WTC11 (cell line): ENCODE results near the gene DCAF5. TPM values are rescaled to one million over a fixed set of nuclear protein-coding genes. Genes with fewer than 3 reads are reported as not detected.

ENCODE experiments used
- ATAC-seq: fragments of 200-7000 bp; cut with Tn5 transposase; 2 replicates; pipeline ENCODE4 v1.10.0; 2021; ENCODE audit warnings: mild to moderate bottlenecking, moderate library complexity
- CTCF ChIA-PET: fragments of 300-600 bp; sonication (Branson Sonifier 250); formaldehyde crosslinking; loops from one replicate; lab custom pipeline; 2021; ENCODE audit warnings: antibody characterized with exemption; lab: Charles Lee
- POLR2A ChIA-PET: fragments of 350-600 bp; sonication (Branson Sonifier 250); formaldehyde crosslinking; loops from one replicate; lab custom pipeline; 2021; ENCODE audit warnings: antibody characterized with exemption; lab: Charles Lee
- DNase-seq: peaks from one replicate; pipeline ENCODE4 v3.0.0; 2021; ENCODE audit warnings: low spot score
- H3K27ac Mint-ChIP-seq: 2 replicates; pipeline ENCODE4 v1.8.0; 2021; ENCODE audit warnings: mixed read lengths
- H3K27me3 Mint-ChIP-seq: 2 replicates; pipeline ENCODE4 v1.8.0; 2021; ENCODE audit warnings: low read depth, mild to moderate bottlenecking, moderate library complexity, mixed read lengths
- H3K36me3 Mint-ChIP-seq: 2 replicates; pipeline ENCODE4 v1.8.0; 2021; ENCODE audit warnings: mixed read lengths
- H3K4me1 Mint-ChIP-seq: 2 replicates; pipeline ENCODE4 v1.8.0; 2022; ENCODE audit warnings: mixed read lengths
- H3K4me3 Mint-ChIP-seq: 2 replicates; pipeline ENCODE4 v1.8.0; 2021; ENCODE audit warnings: mild to moderate bottlenecking, moderate library complexity, mixed read lengths
- H3K9me3 Mint-ChIP-seq: 2 replicates; pipeline ENCODE4 v1.8.0; 2021; ENCODE audit warnings: mixed read lengths
- ELF4 ChIP-seq: sonication (generic); formaldehyde crosslinking; IDR thresholded peaks from 2 replicates; pipeline ENCODE4 v1.8.1; 2022; ENCODE audit warnings: low read depth, mild to moderate bottlenecking, moderate library complexity, missing genetic modification reagents
- GRHL2 ChIP-seq: fragments of 250-450 bp; sonication (Bioruptor Pico); IDR thresholded peaks from 2 replicates; pipeline ENCODE4 v1.8.0; 2022; ENCODE audit warnings: mild to moderate bottlenecking, moderate library complexity; ENCODE audit not compliant: insufficient replicate concordance, severe bottlenecking
- JUN ChIP-seq: sonication (generic); formaldehyde crosslinking; IDR thresholded peaks from 2 replicates; pipeline ENCODE4 v1.8.0; 2023; ENCODE audit warnings: mild to moderate bottlenecking, missing genetic modification reagents
- MXD4 ChIP-seq: fragments of 250-450 bp; sonication (Bioruptor Pico); IDR thresholded peaks from 2 replicates; pipeline ENCODE4 v1.8.0; 2021; ENCODE audit warnings: mild to moderate bottlenecking, moderate library complexity, borderline replicate concordance
- NR1H2 ChIP-seq: sonication (generic); formaldehyde crosslinking; IDR thresholded peaks from 2 replicates; pipeline ENCODE4 v1.9.0; 2021; ENCODE audit warnings: mild to moderate bottlenecking, moderate library complexity, missing genetic modification reagents
- NR2C2 ChIP-seq: sonication (generic); formaldehyde crosslinking; IDR thresholded peaks from 2 replicates; pipeline ENCODE4 v1.8.0; 2022; ENCODE audit warnings: mild to moderate bottlenecking, missing genetic modification reagents
- NR3C1 ChIP-seq: sonication (generic); formaldehyde crosslinking; conservative IDR thresholded peaks from 2 replicates; pipeline ENCODE4 v1.8.1; 2023; ENCODE audit warnings: low read depth, mild to moderate bottlenecking, missing genetic modification reagents
- SP1 ChIP-seq: sonication (generic); formaldehyde crosslinking; conservative IDR thresholded peaks from 2 replicates; pipeline ENCODE4 v1.8.1; 2022; ENCODE audit warnings: missing genetic modification reagents
- TCF7 ChIP-seq: sonication (generic); formaldehyde crosslinking; IDR thresholded peaks from 2 replicates; pipeline ENCODE4 v1.8.0; 2022; ENCODE audit warnings: mild to moderate bottlenecking, low read depth, missing genetic modification reagents, moderate library complexity
- ZBTB21 ChIP-seq: sonication (generic); formaldehyde crosslinking; IDR thresholded peaks from 2 replicates; pipeline ENCODE4 v1.8.1; 2023; ENCODE audit warnings: mild to moderate bottlenecking, missing genetic modification reagents, borderline replicate concordance
- ZNF232 ChIP-seq: sonication (generic); formaldehyde crosslinking; IDR thresholded peaks from 2 replicates; pipeline ENCODE4 v1.8.0; 2022; ENCODE audit warnings: mild to moderate bottlenecking, missing genetic modification reagents
- ZNF416 ChIP-seq: fragments of 250-450 bp; sonication (Bioruptor Pico); IDR thresholded peaks from 2 replicates; pipeline ENCODE4 v1.9.0; 2021; ENCODE audit warnings: mild to moderate bottlenecking, inconsistent platforms
- total RNA-seq: library from RNA; stranded (reverse); gene quantifications from 3 replicates; pipeline ENCODE4 v1.2.3, GENCODE V29; 2021
- TF ChIP-seq, protein P1 (sequence below): fragments of 200-600 bp; IDR thresholded peaks from 2 replicates; pipeline ENCODE4 v1.8.0; 2022; ENCODE audit warnings: antibody characterized with exemption
- TF ChIP-seq, protein P2 (sequence below): sonication (generic); formaldehyde crosslinking; IDR thresholded peaks from 2 replicates; pipeline ENCODE4 v1.8.1; 2022; ENCODE audit warnings: mild to moderate bottlenecking, moderate library complexity, missing genetic modification reagents
- TF ChIP-seq, protein P3 (sequence below): sonication (generic); formaldehyde crosslinking; IDR thresholded peaks from 2 replicates; pipeline ENCODE4 v1.8.1; 2023; ENCODE audit warnings: mild to moderate bottlenecking, moderate library complexity, missing genetic modification reagents
- TF ChIP-seq, protein P4 (sequence below): sonication (generic); formaldehyde crosslinking; IDR thresholded peaks from 2 replicates; pipeline ENCODE4 v1.8.1; 2022; ENCODE audit warnings: low read depth, missing genetic modification reagents, borderline replicate concordance
- TF ChIP-seq, protein P5 (sequence below): sonication (generic); formaldehyde crosslinking; IDR thresholded peaks from 2 replicates; pipeline ENCODE4 v1.8.0; 2022; ENCODE audit warnings: missing genetic modification reagents
- TF ChIP-seq, protein P6 (sequence below): sonication (generic); formaldehyde crosslinking; IDR thresholded peaks from 2 replicates; pipeline ENCODE4 v1.8.1; 2023; ENCODE audit warnings: mild to moderate bottlenecking, missing genetic modification reagents, moderate library complexity
- TF ChIP-seq, protein P7 (sequence below): sonication (generic); formaldehyde crosslinking; conservative IDR thresholded peaks from 2 replicates; pipeline ENCODE4 v1.8.1; 2022; ENCODE audit warnings: mild to moderate bottlenecking, missing genetic modification reagents
- TF ChIP-seq, protein P8 (sequence below): fragments of 250-450 bp; sonication (Bioruptor Pico); IDR thresholded peaks from 2 replicates; pipeline ENCODE4 v1.9.0; 2021; ENCODE audit warnings: moderate library complexity, mild to moderate bottlenecking, inconsistent platforms, borderline replicate concordance

Gene DCAF5
- total RNA-seq, 1 experiment from 2014 or later = 30.3 TPM

DNA sequence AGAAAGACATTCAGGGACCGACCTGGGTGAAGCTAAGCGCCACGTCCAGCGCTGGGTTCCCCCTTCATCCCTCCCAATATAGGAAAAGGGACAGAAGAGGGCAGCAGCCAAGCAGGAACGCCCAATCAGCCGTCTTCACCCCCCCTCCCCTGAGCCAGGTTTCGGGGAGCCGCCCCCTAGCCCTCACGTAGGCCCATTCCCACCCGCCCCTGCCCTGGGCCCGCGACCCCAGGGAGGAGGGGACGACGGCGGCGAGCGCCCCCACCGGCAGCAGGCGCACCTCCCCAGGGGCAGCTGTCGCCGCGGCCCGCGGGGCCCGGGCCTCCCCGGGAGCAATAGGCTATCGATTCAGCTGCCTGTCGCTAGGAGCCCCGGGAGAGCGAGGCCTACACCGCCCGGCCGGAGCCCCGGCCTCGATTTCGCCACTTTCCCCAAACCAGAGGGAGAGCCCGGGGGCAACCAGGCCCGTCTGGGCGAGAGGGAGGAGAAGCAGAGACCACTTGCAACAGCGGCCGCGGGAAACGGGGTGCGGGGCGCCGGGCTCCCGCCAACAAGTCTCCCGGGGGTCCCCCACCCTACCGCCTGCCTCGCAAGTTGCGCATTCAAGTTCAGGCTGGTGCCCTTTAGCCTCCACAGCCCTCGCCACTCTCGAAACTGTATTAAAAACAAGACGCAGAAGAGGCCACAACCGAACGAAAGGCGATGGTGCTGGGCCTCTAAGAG, 1.3 kb downstream of the DCAF5 start (continued):
- TF ChIP-seq, protein P1, sequence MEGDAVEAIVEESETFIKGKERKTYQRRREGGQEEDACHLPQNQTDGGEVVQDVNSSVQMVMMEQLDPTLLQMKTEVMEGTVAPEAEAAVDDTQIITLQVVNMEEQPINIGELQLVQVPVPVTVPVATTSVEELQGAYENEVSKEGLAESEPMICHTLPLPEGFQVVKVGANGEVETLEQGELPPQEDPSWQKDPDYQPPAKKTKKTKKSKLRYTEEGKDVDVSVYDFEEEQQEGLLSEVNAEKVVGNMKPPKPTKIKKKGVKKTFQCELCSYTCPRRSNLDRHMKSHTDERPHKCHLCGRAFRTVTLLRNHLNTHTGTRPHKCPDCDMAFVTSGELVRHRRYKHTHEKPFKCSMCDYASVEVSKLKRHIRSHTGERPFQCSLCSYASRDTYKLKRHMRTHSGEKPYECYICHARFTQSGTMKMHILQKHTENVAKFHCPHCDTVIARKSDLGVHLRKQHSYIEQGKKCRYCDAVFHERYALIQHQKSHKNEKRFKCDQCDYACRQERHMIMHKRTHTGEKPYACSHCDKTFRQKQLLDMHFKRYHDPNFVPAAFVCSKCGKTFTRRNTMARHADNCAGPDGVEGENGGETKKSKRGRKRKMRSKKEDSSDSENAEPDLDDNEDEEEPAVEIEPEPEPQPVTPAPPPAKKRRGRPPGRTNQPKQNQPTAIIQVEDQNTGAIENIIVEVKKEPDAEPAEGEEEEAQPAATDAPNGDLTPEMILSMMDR = 0 out of 2 replicates have a peak, but pooled peaks have one; percentile 40
- TF ChIP-seq, protein P2, sequence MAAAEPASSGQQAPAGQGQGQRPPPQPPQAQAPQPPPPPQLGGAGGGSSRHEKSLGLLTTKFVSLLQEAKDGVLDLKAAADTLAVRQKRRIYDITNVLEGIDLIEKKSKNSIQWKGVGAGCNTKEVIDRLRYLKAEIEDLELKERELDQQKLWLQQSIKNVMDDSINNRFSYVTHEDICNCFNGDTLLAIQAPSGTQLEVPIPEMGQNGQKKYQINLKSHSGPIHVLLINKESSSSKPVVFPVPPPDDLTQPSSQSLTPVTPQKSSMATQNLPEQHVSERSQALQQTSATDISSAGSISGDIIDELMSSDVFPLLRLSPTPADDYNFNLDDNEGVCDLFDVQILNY = peak; percentile 61; the same call in 1 of the 2 replicates
- TF ChIP-seq, all 79 proteins: peak for 14

DNA sequence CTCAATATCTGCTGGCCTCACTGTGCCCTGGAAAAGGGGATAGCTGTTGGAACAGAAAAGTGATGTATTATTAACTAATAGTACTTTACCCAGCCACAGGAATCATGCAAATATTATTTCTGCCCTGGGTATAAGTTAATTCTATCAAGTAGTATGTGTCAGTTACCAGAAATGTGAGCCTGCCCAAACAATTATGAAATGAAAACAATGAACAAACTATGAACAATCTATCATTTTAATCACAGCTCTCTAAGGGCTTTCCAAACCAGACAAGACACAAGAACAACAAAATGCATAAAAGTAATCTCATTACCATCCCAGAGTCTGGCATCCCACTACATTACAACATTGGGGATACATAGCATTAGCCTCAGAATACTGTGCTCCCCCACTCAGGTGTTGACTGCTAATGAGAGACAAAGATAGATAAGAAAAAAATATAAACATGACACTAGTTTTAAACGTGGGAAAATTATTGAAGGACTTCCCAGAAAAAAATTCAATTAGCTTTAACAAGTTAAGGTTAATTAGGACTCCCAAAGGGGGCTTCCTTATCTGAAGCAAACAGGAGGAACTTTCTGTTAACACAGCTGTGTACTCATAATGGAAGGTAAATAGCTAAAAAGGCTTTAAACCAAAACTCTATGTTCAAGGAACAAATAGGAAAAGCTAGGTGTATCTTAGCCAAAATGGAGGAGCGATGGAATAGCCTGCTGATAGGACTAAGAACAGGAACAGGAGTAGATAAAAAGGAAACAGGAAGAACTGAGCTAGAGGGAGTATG, 3.3 kb downstream of the DCAF5 start:
- H3K4me3 Mint-ChIP-seq = peak overlapping the region; percentile 84
- peaks cover 22% of the 10 kb centered on the region for H3K4me1 Mint-ChIP-seq
- ATAC-seq (no peak), DNase-seq (no peak)
- H3K36me3 Mint-ChIP-seq = peaks cover 4% of the 10 kb centered on the region; the same call in 1 of the 2 replicates
- H3K9me3 Mint-ChIP-seq = no peaks in the 10 kb centered on the region
- CTCF ChIA-PET = interaction anchor here (1.2 to 4.7 kb wide), 3 partner anchors 20 to 197 kb away, joined by 3 to 71 read pairs (median 4); no protein-coding TSS in a partner anchor
- H3K27me3 Mint-ChIP-seq = peaks cover 11% of the 10 kb centered on the region
- POLR2A ChIA-PET = no interaction called here
- no peak overlapping the region for H3K27ac Mint-ChIP-seq
- TF ChIP-seq, protein P3, sequence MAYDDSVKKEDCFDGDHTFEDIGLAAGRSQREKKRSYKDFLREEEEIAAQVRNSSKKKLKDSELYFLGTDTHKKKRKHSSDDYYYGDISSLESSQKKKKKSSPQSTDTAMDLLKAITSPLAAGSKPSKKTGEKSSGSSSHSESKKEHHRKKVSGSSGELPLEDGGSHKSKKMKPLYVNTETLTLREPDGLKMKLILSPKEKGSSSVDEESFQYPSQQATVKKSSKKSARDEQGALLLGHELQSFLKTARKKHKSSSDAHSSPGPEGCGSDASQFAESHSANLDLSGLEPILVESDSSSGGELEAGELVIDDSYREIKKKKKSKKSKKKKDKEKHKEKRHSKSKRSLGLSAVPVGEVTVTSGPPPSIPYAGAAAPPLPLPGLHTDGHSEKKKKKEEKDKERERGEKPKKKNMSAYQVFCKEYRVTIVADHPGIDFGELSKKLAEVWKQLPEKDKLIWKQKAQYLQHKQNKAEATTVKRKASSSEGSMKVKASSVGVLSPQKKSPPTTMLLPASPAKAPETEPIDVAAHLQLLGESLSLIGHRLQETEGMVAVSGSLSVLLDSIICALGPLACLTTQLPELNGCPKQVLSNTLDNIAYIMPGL = no peak
- no peak for TF ChIP-seq NR2C2 (CRISPR knock-in tag)
- TF ChIP-seq, protein P4, sequence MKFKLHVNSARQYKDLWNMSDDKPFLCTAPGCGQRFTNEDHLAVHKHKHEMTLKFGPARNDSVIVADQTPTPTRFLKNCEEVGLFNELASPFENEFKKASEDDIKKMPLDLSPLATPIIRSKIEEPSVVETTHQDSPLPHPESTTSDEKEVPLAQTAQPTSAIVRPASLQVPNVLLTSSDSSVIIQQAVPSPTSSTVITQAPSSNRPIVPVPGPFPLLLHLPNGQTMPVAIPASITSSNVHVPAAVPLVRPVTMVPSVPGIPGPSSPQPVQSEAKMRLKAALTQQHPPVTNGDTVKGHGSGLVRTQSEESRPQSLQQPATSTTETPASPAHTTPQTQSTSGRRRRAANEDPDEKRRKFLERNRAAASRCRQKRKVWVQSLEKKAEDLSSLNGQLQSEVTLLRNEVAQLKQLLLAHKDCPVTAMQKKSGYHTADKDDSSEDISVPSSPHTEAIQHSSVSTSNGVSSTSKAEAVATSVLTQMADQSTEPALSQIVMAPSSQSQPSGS (CRISPR knock-in tag) = no peak
- TF ChIP-seq, protein P5, sequence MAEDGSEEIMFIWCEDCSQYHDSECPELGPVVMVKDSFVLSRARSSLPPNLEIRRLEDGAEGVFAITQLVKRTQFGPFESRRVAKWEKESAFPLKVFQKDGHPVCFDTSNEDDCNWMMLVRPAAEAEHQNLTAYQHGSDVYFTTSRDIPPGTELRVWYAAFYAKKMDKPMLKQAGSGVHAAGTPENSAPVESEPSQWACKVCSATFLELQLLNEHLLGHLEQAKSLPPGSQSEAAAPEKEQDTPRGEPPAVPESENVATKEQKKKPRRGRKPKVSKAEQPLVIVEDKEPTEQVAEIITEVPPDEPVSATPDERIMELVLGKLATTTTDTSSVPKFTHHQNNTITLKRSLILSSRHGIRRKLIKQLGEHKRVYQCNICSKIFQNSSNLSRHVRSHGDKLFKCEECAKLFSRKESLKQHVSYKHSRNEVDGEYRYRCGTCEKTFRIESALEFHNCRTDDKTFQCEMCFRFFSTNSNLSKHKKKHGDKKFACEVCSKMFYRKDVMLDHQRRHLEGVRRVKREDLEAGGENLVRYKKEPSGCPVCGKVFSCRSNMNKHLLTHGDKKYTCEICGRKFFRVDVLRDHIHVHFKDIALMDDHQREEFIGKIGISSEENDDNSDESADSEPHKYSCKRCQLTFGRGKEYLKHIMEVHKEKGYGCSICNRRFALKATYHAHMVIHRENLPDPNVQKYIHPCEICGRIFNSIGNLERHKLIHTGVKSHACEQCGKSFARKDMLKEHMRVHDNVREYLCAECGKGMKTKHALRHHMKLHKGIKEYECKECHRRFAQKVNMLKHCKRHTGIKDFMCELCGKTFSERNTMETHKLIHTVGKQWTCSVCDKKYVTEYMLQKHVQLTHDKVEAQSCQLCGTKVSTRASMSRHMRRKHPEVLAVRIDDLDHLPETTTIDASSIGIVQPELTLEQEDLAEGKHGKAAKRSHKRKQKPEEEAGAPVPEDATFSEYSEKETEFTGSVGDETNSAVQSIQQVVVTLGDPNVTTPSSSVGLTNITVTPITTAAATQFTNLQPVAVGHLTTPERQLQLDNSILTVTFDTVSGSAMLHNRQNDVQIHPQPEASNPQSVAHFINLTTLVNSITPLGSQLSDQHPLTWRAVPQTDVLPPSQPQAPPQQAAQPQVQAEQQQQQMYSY (CRISPR knock-in tag) = no peak
- TF ChIP-seq, protein P6, sequence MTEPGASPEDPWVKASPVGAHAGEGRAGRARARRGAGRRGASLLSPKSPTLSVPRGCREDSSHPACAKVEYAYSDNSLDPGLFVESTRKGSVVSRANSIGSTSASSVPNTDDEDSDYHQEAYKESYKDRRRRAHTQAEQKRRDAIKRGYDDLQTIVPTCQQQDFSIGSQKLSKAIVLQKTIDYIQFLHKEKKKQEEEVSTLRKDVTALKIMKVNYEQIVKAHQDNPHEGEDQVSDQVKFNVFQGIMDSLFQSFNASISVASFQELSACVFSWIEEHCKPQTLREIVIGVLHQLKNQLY (CRISPR knock-in tag) = no peak
- no peak for TF ChIP-seq JUN (CRISPR knock-in tag)
- no peak for TF ChIP-seq TCF7 (CRISPR knock-in tag)
- no peak for TF ChIP-seq ZBTB21 (CRISPR knock-in tag)
- TF ChIP-seq MXD4 (CRISPR knock-in tag) = no peak
- TF ChIP-seq, protein P7, sequence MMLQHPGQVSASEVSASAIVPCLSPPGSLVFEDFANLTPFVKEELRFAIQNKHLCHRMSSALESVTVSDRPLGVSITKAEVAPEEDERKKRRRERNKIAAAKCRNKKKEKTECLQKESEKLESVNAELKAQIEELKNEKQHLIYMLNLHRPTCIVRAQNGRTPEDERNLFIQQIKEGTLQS (CRISPR knock-in tag) = no peak
- TF ChIP-seq ELF4 (CRISPR knock-in tag) = no peak
- no peak for TF ChIP-seq GRHL2 (CRISPR knock-in tag)
- no peak for TF ChIP-seq ZNF416 (CRISPR knock-in tag)
- TF ChIP-seq NR1H2 (CRISPR knock-in tag) = no peak
- no peak for TF ChIP-seq NR3C1
- TF ChIP-seq SP1 (CRISPR knock-in tag) = no peak
- TF ChIP-seq ZNF232 (CRISPR knock-in tag) = no peak
- TF ChIP-seq, protein P8, sequence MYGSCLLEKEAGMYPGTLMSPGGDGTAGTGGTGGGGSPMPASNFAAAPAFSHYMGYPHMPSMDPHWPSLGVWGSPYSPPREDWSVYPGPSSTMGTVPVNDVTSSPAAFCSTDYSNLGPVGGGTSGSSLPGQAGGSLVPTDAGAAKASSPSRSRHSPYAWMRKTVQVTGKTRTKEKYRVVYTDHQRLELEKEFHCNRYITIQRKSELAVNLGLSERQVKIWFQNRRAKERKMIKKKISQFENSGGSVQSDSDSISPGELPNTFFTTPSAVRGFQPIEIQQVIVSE (CRISPR knock-in tag) = no peak
